Karpas-422 (cell line): ENCODE results near the gene NPPC. TPM values are rescaled to one million over a fixed set of nuclear protein-coding genes. Genes with fewer than 3 reads are reported as not detected.

ENCODE experiments used
- DNase-seq: peaks from one replicate; pipeline ENCODE4 v3.0.0-alpha.2; 2015
- H2AFZ ChIP-seq: fragments of 200-600 bp; sonication (generic); 2 replicates; pipeline ENCODE4 v1.6.1; 2014; ENCODE audit warnings: antibody characterized with exemption, low read length, mixed read lengths
- H3K27ac ChIP-seq: fragments of 200-600 bp; sonication (generic); 2 replicates; pipeline ENCODE4 v1.5.1; 2014; ENCODE audit warnings: mild to moderate bottlenecking, low read length, moderate library complexity
- H3K27me3 ChIP-seq: fragments of 200-600 bp; sonication (generic); 2 replicates; pipeline ENCODE4 v1.6.1; 2014; ENCODE audit warnings: low read length, mixed read lengths
- H3K36me3 ChIP-seq: fragments of 200-600 bp; sonication (generic); 2 replicates; pipeline ENCODE4 v1.6.1; 2014; ENCODE audit warnings: low read length, mixed read lengths; ENCODE audit not compliant: insufficient read depth
- H3K4me1 ChIP-seq: fragments of 200-600 bp; sonication (generic); 2 replicates; pipeline ENCODE4 v1.6.1; 2014; ENCODE audit warnings: mild to moderate bottlenecking, low read length, mixed read lengths
- H3K4me2 ChIP-seq: fragments of 200-600 bp; sonication (generic); 2 replicates; pipeline ENCODE4 v1.6.1; 2014; ENCODE audit warnings: low read length, low read depth, mild to moderate bottlenecking; ENCODE audit not compliant: poor library complexity, severe bottlenecking
- H3K4me3 ChIP-seq: fragments of 200-600 bp; sonication (generic); 2 replicates; pipeline ENCODE4 v1.5.1; 2014; ENCODE audit warnings: mild to moderate bottlenecking, antibody characterized with exemption, low read length, mixed read lengths
- H3K79me2 ChIP-seq: fragments of 200-600 bp; sonication (generic); 2 replicates; pipeline ENCODE4 v1.6.1; 2014; ENCODE audit warnings: mild to moderate bottlenecking, low read length, mixed read lengths
- H3K9ac ChIP-seq: fragments of 200-600 bp; sonication (generic); 2 replicates; pipeline ENCODE4 v1.6.0; 2014; ENCODE audit warnings: low read length
- H3K9me2 ChIP-seq: fragments of 200-600 bp; sonication (generic), shearing (Covaris generic); replicated peaks from 2 replicates; pipeline ENCODE4 v1.6.0; 2014; ENCODE audit warnings: mild to moderate bottlenecking, low read length, moderate library complexity; ENCODE audit not compliant: insufficient read depth
- H3K9me3 ChIP-seq: fragments of 300-700, 200-600 bp; sonication (generic); 2 replicates; pipeline ENCODE4 v1.6.1; 2014; ENCODE audit warnings: low read length, mixed read lengths
- H4K20me1 ChIP-seq: fragments of 200-600 bp; sonication (generic); 2 replicates; pipeline ENCODE4 v1.6.1; 2014; ENCODE audit warnings: mild to moderate bottlenecking, antibody characterized with exemption, low read length, low read depth; ENCODE audit not compliant: insufficient read depth
- total RNA-seq: library from RNA; depleted of rRNA; stranded (reverse); fragments of >200 nt; shearing (Covaris generic); gene quantifications from 2 replicates; pipeline ENCODE4 v1.2.3, GENCODE V29; 2014; ENCODE audit warnings: low replicate concordance

NPPC gene
- total RNA-seq, 1 experiment from 2014 or later = not detected

DNA sequence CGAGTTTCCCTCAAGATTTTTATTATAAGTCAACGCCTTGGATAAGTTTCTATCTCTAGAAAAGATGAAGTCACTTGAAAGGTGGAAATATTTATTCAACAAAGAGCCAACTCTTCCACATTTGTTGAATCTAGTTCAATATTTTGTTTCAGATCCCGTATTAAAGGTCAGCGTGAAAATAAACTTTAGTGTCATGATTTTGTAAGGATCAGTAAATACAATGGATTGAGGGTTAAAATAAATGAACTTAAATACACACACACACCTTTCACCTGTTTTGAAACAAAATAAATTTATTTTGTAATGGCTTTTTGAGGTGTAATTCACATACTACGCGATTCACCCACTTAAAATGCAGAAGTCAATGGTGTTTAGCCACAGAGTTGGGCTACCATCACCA lies 16.0 kb upstream of the NPPC start:
- H3K79me2 ChIP-seq = no peaks in the 10 kb centered on the region
- no peaks in the 10 kb centered on the region for H3K27me3 ChIP-seq
- no peak overlapping the region for H3K4me2 ChIP-seq
- H3K36me3 ChIP-seq = no peaks in the 10 kb centered on the region
- no peaks in the 10 kb centered on the region for H3K4me1 ChIP-seq
- no peaks in the 10 kb centered on the region for H3K9me2 ChIP-seq
- H4K20me1 ChIP-seq = no peaks in the 10 kb centered on the region
- H3K9me3 ChIP-seq = no peaks in the 10 kb centered on the region
- no peak overlapping the region for H3K4me3 ChIP-seq
- no peak overlapping the region for H3K27ac ChIP-seq
- DNase-seq = no peak
- no peak overlapping the region for H3K9ac ChIP-seq
- H2AFZ ChIP-seq = no peak overlapping the region

DNA sequence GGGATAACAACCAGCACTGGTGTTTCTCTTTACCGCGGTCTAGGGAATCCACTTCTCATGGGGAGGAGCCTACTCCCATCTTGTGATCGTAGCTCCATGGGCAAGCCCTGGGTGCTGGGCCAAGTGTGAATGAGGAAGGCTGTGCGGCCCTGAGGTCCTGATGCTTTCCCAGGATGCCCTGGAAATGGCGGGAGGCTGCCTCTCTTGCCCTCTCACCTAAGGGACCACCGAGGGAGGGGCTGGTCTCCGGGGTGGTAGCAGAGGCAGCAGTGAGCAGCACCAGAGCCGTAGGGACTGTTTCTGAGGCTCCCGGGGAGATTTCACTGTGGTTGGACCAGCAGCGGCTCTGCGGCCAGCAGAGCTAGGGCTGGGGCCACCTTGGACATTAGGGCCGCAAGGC lies 15.5 kb upstream of the NPPC start:
- Histone ChIP-seq H3K27ac (no peak overlapping the region), H3K9me2 (no peaks in the 10 kb centered on the region), H3K4me2 (no peak overlapping the region), H3K9ac (no peak overlapping the region), H3K4me3 (no peak overlapping the region), H4K20me1 (no peaks in the 10 kb centered on the region), H3K36me3 (no peaks in the 10 kb centered on the region), H3K27me3 (no peaks in the 10 kb centered on the region), H2AFZ (no peak overlapping the region), H3K9me3 (no peaks in the 10 kb centered on the region), H3K79me2 (no peaks in the 10 kb centered on the region), H3K4me1 (no peaks in the 10 kb centered on the region)
- DNase-seq = no peak

DNA sequence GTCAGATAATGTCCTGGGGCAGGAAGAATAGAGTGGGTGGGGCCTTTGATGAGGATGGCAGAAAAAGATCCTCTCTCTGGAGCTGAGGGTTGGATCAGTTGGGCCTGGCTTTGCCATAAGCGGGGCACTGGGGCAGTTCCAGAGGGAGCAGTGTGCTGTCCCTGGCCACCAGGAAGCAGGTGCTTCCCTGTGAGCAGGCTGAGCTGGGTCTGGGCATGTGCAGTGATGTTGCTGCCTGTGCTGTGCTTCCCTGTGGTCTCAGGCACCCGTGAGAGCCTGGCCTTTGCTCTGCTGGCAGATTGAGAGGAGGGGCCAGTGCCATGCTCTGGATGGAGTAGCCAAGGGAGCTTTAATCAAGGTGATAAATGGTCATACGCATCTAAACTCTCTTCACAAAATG lies 14.6 kb upstream of the NPPC start:
- Histone ChIP-seq H3K36me3 (no peaks in the 10 kb centered on the region), H3K79me2 (no peaks in the 10 kb centered on the region), H3K27ac (no peak overlapping the region), H3K9ac (no peak overlapping the region), H3K9me3 (no peaks in the 10 kb centered on the region), H3K4me3 (no peak overlapping the region), H3K27me3 (no peaks in the 10 kb centered on the region), H2AFZ (no peak overlapping the region), H4K20me1 (no peaks in the 10 kb centered on the region), H3K9me2 (no peaks in the 10 kb centered on the region), H3K4me2 (no peak overlapping the region), H3K4me1 (no peaks in the 10 kb centered on the region)
- no peak for DNase-seq

DNA sequence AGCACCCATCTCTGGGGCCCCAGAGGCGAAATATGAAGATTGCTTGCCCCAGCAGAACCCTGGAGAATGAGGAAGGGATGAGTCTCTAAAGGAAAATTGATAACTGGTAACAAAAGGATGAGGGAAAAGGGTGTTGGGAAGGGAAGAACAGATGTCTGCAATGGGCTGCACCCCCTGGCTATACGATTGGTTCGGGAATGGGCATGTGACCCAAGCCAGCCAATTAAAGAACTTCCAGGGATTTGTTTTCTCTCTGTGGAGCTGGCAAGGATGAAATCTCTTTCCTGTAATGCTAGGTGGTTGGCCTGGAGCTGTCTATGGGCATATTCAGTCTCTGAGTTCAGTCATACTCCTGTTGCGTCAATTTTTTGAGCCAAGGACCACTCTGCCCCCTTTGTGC lies 12.8 kb upstream of the NPPC start:
- no peaks in the 10 kb centered on the region for H3K79me2 ChIP-seq
- no peak for DNase-seq
- H3K9me3 ChIP-seq = no peaks in the 10 kb centered on the region
- peaks cover 15% of the 10 kb centered on the region for H3K4me1 ChIP-seq
- no peak overlapping the region for H3K9ac ChIP-seq
- H3K4me2 ChIP-seq = no peak overlapping the region
- no peak overlapping the region for H3K4me3 ChIP-seq
- no peaks in the 10 kb centered on the region for H3K36me3 ChIP-seq
- no peak overlapping the region for H3K27ac ChIP-seq
- H3K27me3 ChIP-seq = no peaks in the 10 kb centered on the region
- no peaks in the 10 kb centered on the region for H3K9me2 ChIP-seq
- H4K20me1 ChIP-seq = no peaks in the 10 kb centered on the region
- H2AFZ ChIP-seq = no peak overlapping the region

DNA sequence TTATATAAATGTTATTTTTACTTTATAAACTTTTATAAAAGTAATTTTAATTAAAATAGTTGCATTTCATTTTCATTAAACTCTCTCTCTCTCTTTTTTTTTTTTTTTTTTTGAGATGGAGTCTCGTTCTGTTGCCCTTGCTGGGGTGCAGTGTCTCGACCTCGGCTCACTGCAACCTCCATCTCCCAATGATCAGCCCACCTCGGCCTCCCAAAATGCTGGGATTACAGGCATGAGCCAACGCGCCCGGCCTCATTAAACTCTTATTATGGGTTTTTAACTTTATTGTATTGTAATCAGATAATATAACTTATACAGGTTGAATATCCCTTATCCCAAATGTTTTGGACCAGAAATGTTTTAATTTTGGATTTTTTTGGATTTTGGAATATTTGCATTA lies 10.9 kb upstream of the NPPC start:
- H3K36me3 ChIP-seq = no peaks in the 10 kb centered on the region
- no peak overlapping the region for H3K4me2 ChIP-seq
- H3K27me3 ChIP-seq = no peaks in the 10 kb centered on the region
- no peaks in the 10 kb centered on the region for H3K9me2 ChIP-seq
- H3K4me3 ChIP-seq = no peak overlapping the region
- peaks cover 34% of the 10 kb centered on the region for H3K4me1 ChIP-seq
- no peaks in the 10 kb centered on the region for H3K9me3 ChIP-seq
- DNase-seq = no peak
- no peaks in the 10 kb centered on the region for H4K20me1 ChIP-seq
- H2AFZ ChIP-seq = no peak overlapping the region
- no peak overlapping the region for H3K27ac ChIP-seq
- H3K9ac ChIP-seq = no peak overlapping the region
- H3K79me2 ChIP-seq = no peaks in the 10 kb centered on the region

DNA sequence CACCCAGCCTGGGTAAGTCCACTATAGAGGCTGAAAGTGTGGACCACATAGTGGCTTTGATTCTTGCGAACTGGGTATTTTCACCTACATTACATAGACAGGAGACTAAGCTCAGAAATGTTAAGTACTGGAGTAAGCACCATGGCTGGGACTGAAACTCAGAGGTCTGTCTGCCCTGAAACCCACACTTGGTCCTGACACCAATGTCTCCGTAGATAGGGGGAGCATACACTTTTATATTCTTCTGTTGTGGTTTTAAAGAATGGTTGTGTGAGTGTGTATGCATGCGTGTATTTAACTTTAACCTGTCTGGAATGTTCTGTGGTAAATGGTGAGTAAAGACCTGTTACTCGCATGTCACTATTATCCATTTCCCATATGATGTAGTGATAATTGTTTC lies 10.3 kb upstream of the NPPC start:
- Histone ChIP-seq H3K9me2 (no peaks in the 10 kb centered on the region), H3K27ac (no peak overlapping the region), H3K4me3 (no peak overlapping the region), H3K4me1 (peaks cover 40% of the 10 kb centered on the region), H3K9me3 (no peaks in the 10 kb centered on the region), H2AFZ (no peak overlapping the region), H3K79me2 (no peaks in the 10 kb centered on the region), H3K27me3 (no peaks in the 10 kb centered on the region), H3K36me3 (no peaks in the 10 kb centered on the region), H3K4me2 (no peak overlapping the region), H4K20me1 (no peaks in the 10 kb centered on the region), H3K9ac (no peak overlapping the region)
- no peak for DNase-seq

DNA sequence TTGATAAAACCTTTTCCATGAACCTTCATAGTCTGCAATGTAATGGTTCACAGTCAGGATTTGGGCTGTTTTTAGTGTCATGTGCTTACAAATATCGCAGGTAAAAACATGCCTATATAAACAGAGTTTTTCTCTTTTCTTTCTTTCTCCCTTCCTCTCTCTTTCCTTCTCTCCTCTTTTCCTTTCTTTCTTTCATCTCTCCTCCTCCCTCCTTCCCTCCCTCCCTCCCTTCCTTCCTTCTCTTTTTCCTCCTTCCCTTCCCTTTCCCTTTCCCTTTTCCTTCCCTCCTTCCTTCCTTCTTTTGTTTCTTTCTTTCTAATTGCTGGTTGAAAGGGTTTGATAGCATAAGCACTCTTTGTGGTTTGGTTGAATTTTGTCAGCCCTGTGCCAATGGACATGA lies 9.6 kb upstream of the NPPC start:
- H3K9ac ChIP-seq = no peak overlapping the region
- DNase-seq = no peak
- no peaks in the 10 kb centered on the region for H3K27me3 ChIP-seq
- H2AFZ ChIP-seq = no peak overlapping the region
- H3K9me3 ChIP-seq = no peaks in the 10 kb centered on the region
- no peak overlapping the region for H3K27ac ChIP-seq
- H3K36me3 ChIP-seq = no peaks in the 10 kb centered on the region
- H3K4me2 ChIP-seq = no peak overlapping the region
- no peak overlapping the region for H3K4me3 ChIP-seq
- H3K4me1 ChIP-seq = peaks cover 47% of the 10 kb centered on the region
- no peaks in the 10 kb centered on the region for H3K9me2 ChIP-seq
- H4K20me1 ChIP-seq = no peaks in the 10 kb centered on the region
- H3K79me2 ChIP-seq = no peaks in the 10 kb centered on the region

DNA sequence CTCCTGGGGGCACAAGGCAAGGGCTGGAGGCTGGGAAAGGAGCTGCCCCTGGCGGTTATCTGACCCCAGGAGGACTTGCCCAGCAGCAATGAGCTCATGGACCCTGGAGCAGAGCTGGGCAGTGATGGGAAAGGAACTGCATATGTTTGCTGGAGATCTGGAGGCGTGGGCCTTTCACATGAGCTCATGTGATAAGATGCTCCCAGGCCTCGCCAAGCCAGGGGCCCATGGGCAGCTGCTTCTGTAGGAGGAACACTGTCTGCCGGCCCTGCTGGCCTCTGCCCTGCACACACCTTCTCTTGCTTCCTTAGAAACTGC lies 9.0 kb upstream of the NPPC start:
- Histone ChIP-seq H3K9me2 (no peaks in the 10 kb centered on the region), H3K79me2 (no peaks in the 10 kb centered on the region), H3K4me1 (peaks cover 53% of the 10 kb centered on the region), H3K36me3 (no peaks in the 10 kb centered on the region), H3K27me3 (no peaks in the 10 kb centered on the region), H3K9me3 (no peaks in the 10 kb centered on the region), H2AFZ (no peak overlapping the region), H3K4me3 (no peak overlapping the region), H4K20me1 (no peaks in the 10 kb centered on the region), H3K27ac (no peak overlapping the region), H3K9ac (no peak overlapping the region; the same call in 1 of the 2 replicates), H3K4me2 (peak overlapping the region; percentile 74)
- DNase-seq = no peak
